NCI-H1105 (cell line): ENCODE data around the gene PRKCZ.
"Not testable (repeated sequence)": the region's sequence is repeated elsewhere in the genome, so short reads cannot be mapped to it uniquely, and the experiment has no call there.

Source experiments
- DNase-seq: peaks from one replicate; lab custom pipeline; 2025; lab: John Stamatoyannopoulos, UW

The PRKCZ gene

DNA sequence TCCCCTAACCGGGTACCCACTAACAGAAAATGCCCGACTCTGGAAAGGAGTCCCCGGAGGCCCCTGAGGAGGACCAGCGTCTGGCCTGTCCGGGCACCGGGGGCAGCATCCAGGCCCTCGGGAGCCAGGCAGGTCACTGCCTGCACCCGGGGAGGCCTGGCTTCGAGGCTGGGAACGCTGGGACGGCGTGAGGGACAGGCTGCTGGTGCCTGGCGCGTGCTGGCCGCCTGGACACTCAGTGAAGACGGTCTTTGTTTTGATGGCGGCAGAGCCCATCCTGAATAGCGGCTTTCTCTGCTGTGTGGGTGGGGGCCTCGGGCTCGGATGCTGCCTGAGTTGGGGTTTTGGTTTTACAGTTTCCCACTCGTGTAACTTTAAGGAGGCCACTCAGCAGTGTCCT is 37.6 kb downstream of the PRKCZ start:
- DNase-seq, result no peak

DNA sequence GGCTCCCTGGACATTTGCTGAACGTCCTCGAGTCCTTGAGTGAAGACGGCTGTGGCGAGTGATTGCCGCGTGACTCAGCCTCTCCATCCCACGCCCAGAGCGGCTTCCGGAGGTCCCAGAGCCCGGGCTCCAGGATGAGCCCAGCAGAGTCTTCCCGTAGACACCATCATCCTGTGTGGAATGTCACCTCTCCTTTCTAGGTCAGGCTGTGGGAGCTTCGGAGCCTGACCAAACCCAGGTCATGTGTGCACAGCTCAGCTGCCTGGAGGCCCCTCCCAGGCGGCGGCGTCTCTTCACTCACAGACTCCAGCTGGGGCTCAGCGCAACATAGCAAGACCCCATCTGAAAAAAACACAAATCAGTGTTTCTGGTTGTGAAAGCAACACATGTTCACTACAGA is 38.2 kb downstream of the PRKCZ start:
- DNase-seq, result no peak

DNA sequence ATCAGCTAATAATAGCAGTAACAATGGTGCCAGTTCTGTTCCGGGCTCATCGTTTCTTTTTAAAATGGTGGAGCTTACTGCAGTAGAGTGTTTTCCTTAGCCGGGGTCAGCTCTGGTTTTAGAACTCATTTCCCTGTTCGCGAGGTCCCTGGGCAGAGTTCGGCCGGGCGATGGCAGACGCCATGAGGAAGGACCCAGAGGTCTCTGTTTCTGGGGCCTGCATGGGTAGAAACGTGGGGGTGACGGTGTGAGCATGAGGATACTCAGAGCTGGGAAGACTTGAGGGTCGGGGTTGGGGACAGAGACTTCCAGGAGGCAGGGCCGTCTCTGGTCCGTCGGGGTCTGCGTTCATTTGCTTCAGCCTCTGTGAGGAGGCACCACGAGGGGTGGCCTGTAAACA is 38.8 kb downstream of the PRKCZ start:
- DNase-seq, result no peak

DNA sequence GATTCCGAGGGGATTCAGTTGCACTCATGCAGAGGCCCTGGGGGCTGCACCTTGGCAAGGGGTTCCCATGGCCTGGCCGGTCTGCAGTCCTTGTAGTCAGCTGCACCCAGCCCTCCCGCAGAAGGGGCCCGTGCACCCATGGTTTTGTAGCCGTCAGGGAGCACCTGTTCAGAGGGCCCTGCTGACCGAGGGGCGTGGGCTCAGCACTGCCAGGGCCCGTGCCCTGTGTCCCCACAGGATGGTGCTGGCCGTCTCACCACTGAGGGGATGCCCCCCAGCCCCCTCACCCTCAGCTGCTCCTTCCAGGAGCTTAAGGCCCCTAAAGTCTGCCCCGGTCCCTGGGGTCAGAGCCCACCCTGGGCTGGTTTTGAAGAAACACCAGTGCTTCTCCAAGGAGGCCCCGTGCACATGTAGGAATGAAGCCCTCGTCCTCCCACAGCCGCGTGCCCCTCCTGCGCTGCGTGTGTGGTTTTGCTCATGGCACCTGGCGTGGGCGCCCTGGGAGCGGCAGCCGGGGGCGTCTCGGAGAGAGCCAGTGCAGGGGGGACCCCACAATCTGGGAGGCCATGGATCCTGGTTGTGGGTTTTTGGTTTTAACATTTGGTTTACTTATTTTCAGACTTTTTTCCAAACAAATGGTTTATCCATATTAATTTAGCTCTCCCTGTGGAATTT is 40.1 kb downstream of the PRKCZ start:
- DNase-seq, result no peak

DNA sequence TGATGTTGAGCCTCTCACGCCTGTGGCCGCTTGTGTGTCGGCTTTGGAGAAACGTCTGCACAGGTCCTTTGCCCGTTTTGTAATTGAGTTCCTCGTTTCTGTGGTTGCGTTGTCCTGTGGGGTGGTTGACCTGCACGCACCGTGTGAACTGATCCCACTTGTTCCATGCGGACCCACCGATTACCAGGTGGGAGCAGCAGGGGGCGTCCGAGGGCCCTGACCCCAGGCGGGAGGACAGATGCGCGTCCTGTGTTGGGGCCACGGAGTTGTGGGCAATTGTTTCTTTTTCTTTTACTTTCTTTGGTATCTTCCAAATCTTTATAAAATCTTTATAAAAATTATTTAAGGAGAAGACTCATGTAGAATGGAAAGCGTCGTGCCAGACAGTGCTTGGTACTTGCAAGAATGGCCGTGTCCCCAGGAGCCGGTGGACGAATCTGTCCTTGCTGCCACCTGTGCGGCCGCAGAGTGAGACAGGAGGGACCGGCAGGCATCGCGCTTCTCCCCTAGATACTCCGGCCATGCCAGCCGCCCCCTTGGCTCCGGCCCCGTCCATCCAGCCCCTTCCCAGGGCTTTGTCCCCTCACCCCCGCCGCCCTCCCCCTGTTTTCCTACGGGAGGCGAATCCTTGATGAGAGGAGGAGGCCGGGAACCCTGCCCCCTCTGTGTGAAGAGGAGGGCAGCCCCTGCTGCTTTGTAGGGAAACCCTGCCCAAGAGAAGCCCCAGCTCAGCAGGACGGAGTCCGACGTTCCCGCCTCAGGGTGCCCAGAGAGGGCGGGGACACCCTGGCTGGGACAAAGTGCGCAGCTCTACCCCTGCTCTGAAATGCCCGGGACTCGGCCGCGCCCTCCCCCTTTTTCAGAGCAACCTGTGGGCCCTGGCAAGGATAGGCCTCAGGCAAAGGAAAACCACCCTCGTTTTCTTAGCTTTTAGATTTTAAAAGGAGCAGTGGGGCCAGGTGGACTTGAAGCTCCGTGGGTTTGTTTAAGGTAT is 41.7 kb downstream of the PRKCZ start:
- no peak for DNase-seq

DNA sequence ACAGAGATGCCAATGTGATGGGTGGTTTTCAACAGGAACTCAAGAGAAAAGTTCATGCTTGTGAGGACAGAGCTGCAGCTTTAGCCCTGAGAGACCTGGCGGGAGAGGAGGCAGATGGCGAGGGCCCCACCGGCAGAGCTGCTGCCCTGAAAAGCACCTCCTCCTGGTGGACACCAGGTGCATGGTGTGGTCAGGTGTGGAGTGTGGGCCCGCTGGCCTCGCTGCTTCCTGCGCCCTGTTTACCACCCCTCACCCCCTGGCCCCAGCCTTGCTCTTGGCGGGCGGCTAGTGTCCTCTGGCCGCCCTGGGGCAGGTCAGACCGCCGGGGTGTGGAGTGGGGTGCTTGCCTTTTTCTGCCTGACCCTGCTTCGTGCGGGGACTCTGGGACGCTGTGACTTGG is 42.8 kb downstream of the PRKCZ start:
- DNase-seq, result no peak

DNA sequence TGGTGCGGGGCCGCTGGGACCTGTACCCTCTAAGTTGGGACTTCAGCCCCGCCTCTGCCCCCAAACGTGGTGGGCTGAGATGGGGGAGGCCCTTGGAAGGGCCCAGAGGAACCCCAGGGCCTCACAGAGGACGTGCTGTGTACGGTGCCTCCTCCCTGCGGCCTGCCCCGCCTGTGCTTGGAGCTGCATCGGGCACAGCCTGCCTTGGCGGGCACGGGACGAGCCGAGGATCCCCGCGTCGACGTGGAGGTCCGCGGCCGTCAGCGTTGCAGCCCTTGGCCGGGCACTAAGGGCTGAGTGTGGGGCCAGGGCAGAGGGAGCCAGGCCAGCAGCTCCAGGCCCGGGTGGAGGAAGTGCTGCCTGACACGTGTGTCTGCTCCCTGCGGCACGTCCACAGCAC is 43.4 kb downstream of the PRKCZ start:
- DNase-seq, result no peak

DNA sequence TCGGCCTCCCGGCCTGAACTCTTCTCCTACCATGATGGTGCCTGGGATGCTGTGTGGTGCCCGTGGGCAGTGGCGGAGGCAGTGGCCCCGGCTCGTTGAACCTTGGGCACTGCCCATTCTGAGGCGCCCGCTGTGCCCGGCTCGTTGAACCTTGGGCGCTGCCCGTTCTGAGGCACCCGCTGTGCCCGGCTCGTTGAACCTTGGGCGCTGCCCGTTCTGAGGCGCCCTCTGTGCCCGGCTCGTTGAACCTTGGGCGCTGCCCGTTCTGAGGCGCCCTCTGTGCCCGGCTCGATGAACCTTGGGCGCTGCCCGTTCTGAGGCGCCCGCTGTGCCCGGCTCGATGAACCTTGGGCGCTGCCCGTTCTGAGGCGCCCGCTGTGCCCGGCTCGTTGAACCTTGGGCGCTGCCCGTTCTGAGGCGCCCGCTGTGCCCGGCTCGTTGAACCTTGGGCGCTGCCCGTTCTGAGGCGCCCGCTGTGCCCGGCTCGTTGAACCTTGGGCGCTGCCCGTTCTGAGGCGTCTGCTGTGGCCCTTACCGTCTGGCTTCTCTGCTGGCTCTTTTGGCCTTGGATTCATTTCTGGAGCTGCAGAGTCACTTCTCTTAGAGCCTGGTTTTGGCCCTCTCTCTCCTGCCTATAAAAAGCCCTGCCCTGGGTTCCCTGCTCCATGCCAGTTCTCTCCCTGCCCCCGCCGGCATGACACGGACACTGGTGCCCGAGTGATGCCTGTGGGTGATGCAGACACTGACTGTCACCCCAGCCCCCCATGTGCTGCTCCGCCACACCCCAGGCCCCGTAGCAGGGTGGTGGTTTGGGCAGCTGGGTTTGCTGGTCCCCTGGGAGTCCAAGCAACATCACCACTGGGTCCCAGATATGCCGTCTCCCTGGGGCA is 44.3 kb downstream of the PRKCZ start:
- not testable (repeated sequence) for DNase-seq

DNA sequence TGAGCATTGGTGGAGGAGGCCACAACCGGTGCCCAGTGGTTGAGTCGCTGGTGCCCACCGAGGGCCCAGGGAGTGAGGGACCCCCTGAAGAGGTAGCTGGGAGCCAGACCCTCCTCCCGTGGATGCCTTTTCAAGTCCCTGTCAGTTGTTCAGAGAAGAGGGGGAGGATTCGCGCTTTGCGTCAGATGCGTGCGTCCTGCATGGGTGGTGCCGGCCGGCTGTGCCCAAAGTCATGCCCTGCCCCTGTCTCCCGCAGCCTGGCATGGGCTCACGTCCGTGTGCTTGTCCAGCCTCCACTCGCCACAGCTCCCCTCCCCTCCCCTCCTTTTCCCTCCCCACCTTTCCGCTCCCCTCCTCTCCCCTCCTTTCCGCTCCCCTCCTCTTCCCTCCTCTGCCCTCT is 45.2 kb downstream of the PRKCZ start:
- DNase-seq, result no peak

DNA sequence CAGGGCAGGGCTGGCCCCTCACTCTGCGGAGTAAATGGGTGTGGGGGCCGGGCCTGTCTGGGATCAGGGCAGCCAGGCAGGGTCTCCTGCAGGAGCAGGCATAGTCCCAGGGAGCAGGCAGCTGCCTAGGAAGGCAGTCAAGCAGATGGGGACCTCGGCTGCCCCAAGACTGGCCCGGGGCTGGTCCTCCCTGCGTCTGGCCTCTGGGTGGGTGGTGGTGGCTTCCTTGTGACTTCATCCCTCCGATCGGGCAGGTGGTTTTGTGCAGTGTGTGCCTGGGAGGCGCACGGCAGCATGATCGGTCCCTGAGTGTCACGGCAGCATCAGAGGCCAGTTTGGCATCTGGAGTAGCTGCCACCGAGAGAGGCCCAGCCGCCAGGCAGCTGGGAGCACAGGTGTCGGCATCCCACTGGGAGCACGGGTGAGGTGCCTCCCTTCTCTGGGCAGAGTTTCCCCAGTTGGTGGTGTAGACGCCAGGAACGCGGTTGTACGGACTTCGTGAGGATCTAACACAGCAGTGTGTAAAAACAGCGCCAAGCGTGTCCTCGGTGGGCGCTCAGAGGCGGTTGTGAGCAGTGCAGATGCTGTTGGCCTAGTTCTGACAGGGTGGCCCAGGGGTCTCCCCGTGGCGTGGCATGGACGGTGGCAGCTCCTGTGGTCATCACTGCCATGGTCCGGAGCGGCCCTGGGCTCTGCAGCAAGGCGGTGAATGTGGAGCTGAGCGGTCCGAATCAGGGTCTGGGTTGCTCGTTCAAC is 45.9 kb downstream of the PRKCZ start:
- no peak for DNase-seq

DNA sequence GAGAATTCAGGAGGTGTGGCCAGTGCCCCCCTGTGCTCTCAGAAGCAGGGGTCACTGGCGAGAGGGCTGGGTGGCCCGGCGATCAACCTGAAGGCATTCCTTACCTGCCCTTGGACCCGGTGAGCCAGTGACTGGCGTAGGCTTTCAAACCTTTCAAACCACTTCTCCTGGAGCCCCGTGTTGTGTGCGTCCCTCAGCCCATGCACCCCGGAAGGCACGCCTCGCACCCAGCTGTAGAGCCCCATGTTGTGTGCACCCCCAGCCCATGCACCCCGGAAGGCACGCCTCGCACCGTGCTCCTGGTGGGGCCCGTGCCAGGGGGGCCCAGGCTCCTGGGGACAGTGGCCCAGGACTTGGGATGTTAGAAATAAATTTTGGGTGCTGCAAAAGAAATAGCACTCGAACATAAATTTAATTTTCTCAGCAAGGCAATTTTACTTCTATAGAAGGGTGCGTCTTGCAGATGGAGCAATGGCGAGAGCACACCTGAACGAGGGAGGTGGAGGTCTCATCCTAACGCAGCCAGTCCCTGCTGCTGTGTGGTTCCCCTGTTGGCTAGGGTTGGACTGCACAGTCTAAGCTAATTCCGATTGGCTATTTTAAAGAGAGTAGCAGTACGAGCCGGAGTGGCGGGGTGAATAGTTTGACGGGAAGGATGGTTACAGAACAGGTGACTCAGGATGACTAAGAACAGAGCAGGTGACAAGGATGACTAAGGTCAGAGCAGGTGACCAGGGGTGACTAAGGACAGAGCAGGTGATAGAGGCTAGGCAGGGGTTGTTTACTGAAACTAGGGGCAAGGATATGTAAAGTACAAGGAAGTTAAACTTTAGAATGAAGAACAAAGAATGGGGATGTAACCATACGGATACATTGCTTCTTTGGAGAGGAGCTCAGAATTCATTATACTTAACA is 47.4 kb downstream of the PRKCZ start:
- DNase-seq, result no peak

DNA sequence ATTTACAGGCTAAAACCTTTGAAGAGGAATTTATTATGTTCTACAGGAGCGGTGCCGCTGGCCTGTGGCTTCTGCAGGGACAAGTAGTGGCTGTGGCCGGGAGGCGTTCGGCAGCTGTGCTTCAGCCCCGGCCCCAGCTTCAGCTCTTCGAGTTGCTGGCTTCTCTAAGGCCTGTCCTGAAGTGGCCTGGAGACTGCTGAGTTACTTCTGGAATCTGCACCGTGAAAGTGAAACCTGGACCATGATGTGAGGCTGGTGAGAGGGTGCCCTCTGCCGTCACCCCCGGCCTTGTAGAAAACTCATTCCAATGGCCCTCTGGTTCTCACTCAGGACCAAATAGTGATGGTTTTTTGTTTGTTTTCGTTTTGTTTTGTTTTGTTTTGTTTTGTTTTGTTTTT is 48.1 kb downstream of the PRKCZ start:
- DNase-seq, result no peak

DNA sequence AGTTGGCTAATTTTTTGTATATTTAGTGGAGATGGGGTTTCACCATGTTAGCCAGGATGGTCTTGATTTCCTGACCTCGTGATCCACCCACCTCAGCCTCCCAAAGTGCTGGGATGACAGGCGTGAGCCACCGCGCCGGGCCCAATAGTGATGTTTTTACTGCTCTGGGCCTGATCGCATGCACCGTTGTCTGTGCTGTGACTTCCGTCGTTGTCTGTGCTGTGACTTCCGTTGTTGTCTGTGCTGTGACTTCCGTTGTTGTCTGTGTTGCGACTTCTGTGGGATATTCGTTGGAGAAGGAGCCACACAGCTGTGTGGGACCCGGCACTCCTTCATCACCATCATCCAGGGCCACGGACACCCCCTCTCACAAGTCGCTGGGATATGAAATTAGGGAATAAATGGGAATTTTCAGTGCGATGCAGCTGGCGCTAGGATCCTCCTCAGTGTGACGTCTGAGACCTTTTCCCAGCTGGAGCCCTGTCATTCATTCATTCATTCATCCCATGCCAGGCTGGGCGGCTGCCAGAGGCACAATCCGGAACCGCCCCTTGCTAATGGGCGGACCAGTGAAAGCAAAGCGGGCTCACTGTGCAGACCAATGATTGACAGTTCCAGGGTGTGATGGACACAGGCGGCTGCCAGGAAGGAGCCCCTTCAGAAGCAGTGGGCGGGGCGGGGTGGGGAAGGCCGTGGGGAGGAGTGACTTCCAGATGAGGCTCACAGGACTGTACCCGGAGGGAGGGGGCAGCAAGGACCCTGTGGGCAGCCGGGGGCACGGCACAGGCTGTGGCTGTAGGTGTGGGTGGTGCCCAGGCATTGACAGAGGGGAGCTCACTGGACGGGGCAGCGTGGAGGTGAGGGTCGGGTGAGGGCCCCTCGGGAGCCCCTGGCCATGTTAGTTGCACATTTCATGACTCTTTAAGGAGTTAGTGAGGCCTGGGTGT is 48.9 kb downstream of the PRKCZ start:
- no peak for DNase-seq

DNA sequence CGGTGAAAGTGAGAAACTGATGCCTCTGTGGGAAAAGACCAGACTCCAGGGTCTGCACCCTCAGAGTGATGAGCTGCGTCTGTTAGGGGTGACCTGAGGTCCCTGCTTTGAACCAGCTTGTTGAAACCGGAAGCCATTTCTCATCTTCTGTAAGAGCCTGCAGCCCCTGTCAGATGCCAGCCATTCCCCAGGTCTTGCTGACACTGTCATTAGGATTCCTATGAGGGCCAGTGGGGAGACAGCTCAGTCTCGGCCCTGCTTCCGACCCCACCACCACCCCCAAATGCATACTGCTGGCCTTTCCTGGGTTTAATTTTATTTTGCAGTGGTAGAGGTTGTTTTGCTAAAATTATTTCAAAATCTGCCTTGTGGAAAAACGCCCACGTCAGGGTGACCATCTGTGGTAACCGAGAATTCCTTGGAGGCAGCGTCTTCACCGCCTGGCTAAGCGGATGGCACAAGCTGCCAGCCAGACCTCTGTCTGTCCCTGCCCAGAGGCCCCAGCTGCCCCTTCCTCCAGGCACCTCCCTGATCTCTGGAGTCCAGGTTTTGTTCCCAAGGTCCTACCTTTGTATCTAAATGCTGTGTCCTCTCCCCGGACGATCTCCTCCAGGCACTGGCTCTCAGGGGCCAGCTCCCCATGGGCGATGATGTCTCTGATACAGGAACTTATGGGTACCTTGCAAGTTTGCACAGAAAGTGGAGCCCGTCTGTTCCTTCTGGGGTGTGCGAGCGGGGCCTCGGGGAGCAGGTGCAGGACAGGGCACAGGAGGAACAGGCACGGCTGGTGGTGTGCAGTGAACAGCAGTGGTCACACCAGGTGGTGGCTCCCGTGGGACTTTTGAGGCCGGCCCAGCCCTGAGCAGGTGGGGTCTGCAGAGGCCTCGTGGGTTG is 49.9 kb downstream of the PRKCZ start:
- DNase-seq, result no peak

DNA sequence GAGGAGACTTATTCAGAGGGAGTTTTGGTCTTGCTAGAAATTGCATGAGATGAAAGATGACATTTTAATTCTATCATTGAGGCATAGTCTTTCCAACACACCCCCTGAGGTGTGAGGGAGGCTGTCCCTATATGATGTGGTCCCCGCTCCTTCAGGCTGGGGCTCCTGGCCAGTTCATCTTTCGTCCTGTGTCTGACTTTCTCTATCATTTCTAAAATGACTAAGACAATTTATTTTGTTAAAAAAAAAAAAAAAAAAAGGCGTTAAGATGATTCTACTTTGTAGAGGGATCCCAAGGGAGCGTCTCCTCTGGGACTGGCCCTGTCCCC is 50.5 kb downstream of the PRKCZ start:
- no peak for DNase-seq

DNA sequence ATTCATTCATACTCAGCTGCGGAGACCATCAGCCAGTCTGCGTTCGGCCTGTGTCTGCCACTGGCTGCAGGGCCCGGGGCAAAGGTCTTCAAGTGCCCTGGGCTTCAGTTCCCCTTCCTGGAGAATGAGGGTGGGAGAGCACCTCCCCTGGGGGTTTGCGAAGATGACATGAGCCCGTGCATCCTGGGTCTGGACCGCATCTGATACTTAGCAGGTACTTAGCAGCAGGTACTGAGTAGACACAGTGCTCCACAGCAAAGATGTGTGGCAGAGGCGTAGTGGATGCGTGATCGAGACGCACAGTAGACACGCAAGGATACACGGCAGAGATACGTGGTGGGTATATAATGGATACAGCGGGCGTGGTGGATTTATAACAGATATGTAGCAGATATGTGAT is 51.3 kb downstream of the PRKCZ start:
- no peak for DNase-seq

DNA sequence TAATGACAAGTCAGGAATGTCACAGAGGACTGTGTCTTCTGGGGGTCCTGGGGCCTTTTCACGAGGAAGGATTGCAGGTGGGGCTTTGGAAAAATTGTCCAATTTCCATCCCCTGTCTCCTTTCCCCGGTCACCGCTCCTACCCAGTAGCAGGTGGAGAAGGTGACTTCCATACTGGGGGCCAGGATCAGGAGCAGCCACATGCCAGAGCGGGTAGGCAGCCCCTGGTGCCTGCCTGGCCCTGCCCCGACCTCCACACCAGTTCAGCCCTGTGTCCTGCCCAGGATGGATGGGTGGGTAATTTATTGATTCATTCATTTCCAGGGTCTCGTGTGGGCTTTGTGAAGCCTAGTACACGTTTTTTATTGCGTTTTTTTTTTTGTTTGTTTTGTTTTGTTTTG is 51.7 kb downstream of the PRKCZ start:
- no peak for DNase-seq

DNA sequence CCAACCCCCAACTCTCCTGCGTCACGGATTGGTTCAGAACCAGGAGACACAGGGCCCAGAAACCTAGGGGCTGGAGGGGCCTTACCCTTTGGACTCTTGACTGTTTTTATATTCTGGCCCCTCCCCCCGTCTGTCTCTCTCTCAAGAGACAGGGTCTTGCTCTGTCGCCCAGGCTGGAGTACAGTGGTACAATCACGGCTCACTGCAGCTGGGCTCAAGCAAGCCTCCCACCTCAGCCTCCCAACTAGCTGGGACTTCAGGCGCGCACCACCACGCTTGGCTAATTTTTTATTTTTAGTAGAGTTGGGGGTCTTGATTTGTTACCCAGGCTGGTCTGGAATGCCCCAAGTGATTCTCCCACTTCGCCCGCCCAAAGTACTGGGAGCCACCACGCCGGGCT is 52.5 kb downstream of the PRKCZ start:
- DNase-seq, result no peak
